ENCODE measurements around the gene PRRX1. TPM values are rescaled to one million over a fixed set of nuclear protein-coding genes. Genes with fewer than 3 reads are reported as not detected.

Gene PRRX1
- polyA plus RNA-seq, 3 donors: not detected

GRCh38 chr1:170696591-170697290 lies 32.8 kb downstream of the PRRX1 start:
- intact Hi-C loops (cut with micrococcal nuclease): no loop called here
- H3K9me3 ChIP-seq (replicated peaks in 1 of 2; ENCODE audit: control insufficient read depth in 1 of 2, insufficient read depth in 1 of 2, low read length in 2 of 2): no peaks in the 10 kb centered on the region
- no peaks in the 10 kb centered on the region for H3K4me1 Mint-ChIP-seq

GRCh38 chr1:170697316-170697715 lies 33.4 kb downstream of the PRRX1 start:
- TF ChIP-seq, protein P1, sequence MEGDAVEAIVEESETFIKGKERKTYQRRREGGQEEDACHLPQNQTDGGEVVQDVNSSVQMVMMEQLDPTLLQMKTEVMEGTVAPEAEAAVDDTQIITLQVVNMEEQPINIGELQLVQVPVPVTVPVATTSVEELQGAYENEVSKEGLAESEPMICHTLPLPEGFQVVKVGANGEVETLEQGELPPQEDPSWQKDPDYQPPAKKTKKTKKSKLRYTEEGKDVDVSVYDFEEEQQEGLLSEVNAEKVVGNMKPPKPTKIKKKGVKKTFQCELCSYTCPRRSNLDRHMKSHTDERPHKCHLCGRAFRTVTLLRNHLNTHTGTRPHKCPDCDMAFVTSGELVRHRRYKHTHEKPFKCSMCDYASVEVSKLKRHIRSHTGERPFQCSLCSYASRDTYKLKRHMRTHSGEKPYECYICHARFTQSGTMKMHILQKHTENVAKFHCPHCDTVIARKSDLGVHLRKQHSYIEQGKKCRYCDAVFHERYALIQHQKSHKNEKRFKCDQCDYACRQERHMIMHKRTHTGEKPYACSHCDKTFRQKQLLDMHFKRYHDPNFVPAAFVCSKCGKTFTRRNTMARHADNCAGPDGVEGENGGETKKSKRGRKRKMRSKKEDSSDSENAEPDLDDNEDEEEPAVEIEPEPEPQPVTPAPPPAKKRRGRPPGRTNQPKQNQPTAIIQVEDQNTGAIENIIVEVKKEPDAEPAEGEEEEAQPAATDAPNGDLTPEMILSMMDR (IDR thresholded peaks at IDR 0.05): no peak
- intact Hi-C loops (cut with micrococcal nuclease): no loop called here
- Histone ChIP-seq H3K27ac (ENCODE audit: low read depth in 1 of 2, low read length in 2 of 2) (no peak overlapping the region), H4K20me1 (ENCODE audit: insufficient read depth, low read length) (no peaks in the 10 kb centered on the region), H3K4me3 (replicated peaks in 1 of 3; ENCODE audit: low read depth in 2 of 3, low read length in 3 of 3) (no peak overlapping the region), H3K27me3 (ENCODE audit: control insufficient read depth in 2 of 2, insufficient read depth in 2 of 2, low read length in 2 of 2) (no peaks in the 10 kb centered on the region), H2AFZ (ENCODE audit: insufficient read depth, low read depth, low read length, poor library complexity, severe bottlenecking) (no peak overlapping the region), H3K9ac (ENCODE audit: insufficient read depth, low read length, poor library complexity, severe bottlenecking) (no peak overlapping the region), H3K79me2 (ENCODE audit: insufficient read depth, low read length) (no peaks in the 10 kb centered on the region), H3K4me1 (ENCODE audit: control insufficient read depth in 1 of 2, insufficient read depth in 2 of 2, low read length in 2 of 2) (no peaks in the 10 kb centered on the region), H3K4me2 (replicated peaks; ENCODE audit: extremely low read depth, low read length, poor library complexity, severe bottlenecking) (no peak overlapping the region), H3K36me3 (replicated peaks in 1 of 2; ENCODE audit: control insufficient read depth in 1 of 2, insufficient read depth in 2 of 2, low read length in 2 of 2) (no peaks in the 10 kb centered on the region), H3K9me3 (replicated peaks in 1 of 2; ENCODE audit: control insufficient read depth in 1 of 2, insufficient read depth in 1 of 2, low read length in 2 of 2) (no peaks in the 10 kb centered on the region)
- no peaks in the 10 kb centered on the region for H3K4me1 Mint-ChIP-seq
- no peak overlapping the region for H3K4me3 Mint-ChIP-seq
- H3K27ac Mint-ChIP-seq: no peak overlapping the region
- no peak for DNase-seq
- no peaks in the 10 kb centered on the region for H3K36me3 Mint-ChIP-seq
- peaks cover 0 to 4% (median 0%) of the 10 kb centered on the region in 7 donors for H3K9me3 Mint-ChIP-seq
- H3K27me3 Mint-ChIP-seq (ENCODE audit: low read depth in 3 of 3): peaks cover 0 to 7% (median 3%) of the 10 kb centered on the region in 3 donors

More at GRCh38 chr1:170696591-170697290, 32.8 kb downstream of the PRRX1 start:
- WGBS (ENCODE audit: insufficient coverage): 100% methylated on average over 2 of the region's 6 CpGs
- no peak overlapping the region for H3K4me3 Mint-ChIP-seq
- DNase-seq: no peak
- TF ChIP-seq, protein P1 (IDR thresholded peaks at IDR 0.05): no peak
- H3K27ac Mint-ChIP-seq: no peak overlapping the region
- Histone ChIP-seq H3K4me1 (ENCODE audit: control insufficient read depth in 1 of 2, insufficient read depth in 2 of 2, low read length in 2 of 2) (no peaks in the 10 kb centered on the region), H2AFZ (ENCODE audit: insufficient read depth, low read depth, low read length, poor library complexity, severe bottlenecking) (no peak overlapping the region), H3K9ac (ENCODE audit: insufficient read depth, low read length, poor library complexity, severe bottlenecking) (no peak overlapping the region), H3K4me2 (replicated peaks; ENCODE audit: extremely low read depth, low read length, poor library complexity, severe bottlenecking) (no peak overlapping the region), H3K79me2 (ENCODE audit: insufficient read depth, low read length) (no peaks in the 10 kb centered on the region), H3K4me3 (replicated peaks in 1 of 3; ENCODE audit: low read depth in 2 of 3, low read length in 3 of 3) (no peak overlapping the region), H3K36me3 (replicated peaks in 1 of 2; ENCODE audit: control insufficient read depth in 1 of 2, insufficient read depth in 2 of 2, low read length in 2 of 2) (no peaks in the 10 kb centered on the region), H3K27ac (ENCODE audit: low read depth in 1 of 2, low read length in 2 of 2) (no peak overlapping the region), H3K27me3 (ENCODE audit: control insufficient read depth in 2 of 2, insufficient read depth in 2 of 2, low read length in 2 of 2) (no peaks in the 10 kb centered on the region), H4K20me1 (ENCODE audit: insufficient read depth, low read length) (no peaks in the 10 kb centered on the region)
- H3K27me3 Mint-ChIP-seq (ENCODE audit: low read depth in 3 of 3): peaks cover 0 to 7% (median 3%) of the 10 kb centered on the region in 3 donors
- peaks cover 0 to 4% (median 0%) of the 10 kb centered on the region in 7 donors for H3K9me3 Mint-ChIP-seq
- H3K36me3 Mint-ChIP-seq: no peaks in the 10 kb centered on the region
